ENCODE results near the gene RFPL2.
"Not testable (repeated sequence)": the region's sequence is repeated elsewhere in the genome, so short reads cannot be mapped to it uniquely, and the experiment has no call there.

Gene RFPL2

GRCh38 chr22:32164075-32164860, 40.6 kb downstream of the RFPL2 start:
- DNase-seq = no peak

- not testable (repeated sequence) for DNase-seq
Observed at GRCh38 chr22:32160411-32160810, 44.5 kb downstream of the RFPL2 start.

- no peak for DNase-seq
Observed at GRCh38 chr22:32158712-32159533, 46.0 kb downstream of the RFPL2 start, which contains the start of gene C22orf42. C22orf42 (minus strand) TSS chr22:32159303; CDS start chr22:32159215, 88 bp downstream.

- not testable (repeated sequence) for DNase-seq
Observed at GRCh38 chr22:32157632-32158031, 47.2 kb downstream of the RFPL2 start.

GRCh38 chr22:32154727-32155126, 50.1 kb downstream of the RFPL2 start:
- DNase-seq = not testable (repeated sequence)

- DNase-seq = not testable (repeated sequence)
Observed at GRCh38 chr22:32151641-32152040, 53.2 kb downstream of the RFPL2 start.

- not testable (repeated sequence) for DNase-seq
Observed at GRCh38 chr22:32150647-32151046, 54.2 kb downstream of the RFPL2 start.

- DNase-seq = not testable (repeated sequence)
Observed at GRCh38 chr22:32148372-32148771, 56.5 kb downstream of the RFPL2 start.

GRCh38 chr22:32147128-32147527, 57.7 kb downstream of the RFPL2 start:
- not testable (repeated sequence) for DNase-seq

GRCh38 chr22:32144496-32145274, 60.2 kb downstream of the RFPL2 start:
- DNase-seq = no peak

- no peak for DNase-seq
Observed at GRCh38 chr22:32142600-32142999, 62.3 kb downstream of the RFPL2 start.

- not testable (repeated sequence) for DNase-seq
Observed at GRCh38 chr22:32140688-32141087, 64.2 kb downstream of the RFPL2 start.

Measured in hippocampal formation (tissue), 2 donors.